Activated B cell treated with CpG ODN at 0.5 μM for 24 hours (primary cell): ENCODE measurements around the gene TPRA1. TPM values are rescaled to one million over a fixed set of nuclear protein-coding genes. Genes with fewer than 3 reads are reported as not detected.

Experiments
- ATAC-seq: fragments of 200-7000 bp; cut with Tn5 transposase; one replicate; pipeline ENCODE4 v1.10.0; 2021; ENCODE audit warnings: low read depth, mild to moderate bottlenecking, moderate library complexity
- CTCF ChIA-PET: fragments of 350-600 bp; sonication (Branson Sonifier 250); formaldehyde crosslinking; loops from one replicate; lab custom pipeline; 2021; ENCODE audit warnings: antibody characterized with exemption; lab: Charles Lee
- POLR2A ChIA-PET: fragments of 350-600 bp; sonication (Branson Sonifier 250); formaldehyde crosslinking; loops from one replicate; lab custom pipeline; 2021; ENCODE audit warnings: antibody characterized with exemption; lab: Charles Lee
- DNase-seq: peaks from one replicate; pipeline ENCODE4 v3.0.0; 2022
- H3K27ac Mint-ChIP-seq: one replicate; pipeline ENCODE4 v1.8.0; 2020; ENCODE audit warnings: mixed read lengths
- H3K27me3 Mint-ChIP-seq: one replicate; pipeline ENCODE4 v1.8.0; 2021; ENCODE audit warnings: mixed read lengths
- H3K36me3 Mint-ChIP-seq: one replicate; pipeline ENCODE4 v1.8.0; 2021; ENCODE audit warnings: low read depth, mixed read lengths
- H3K4me1 Mint-ChIP-seq: one replicate; pipeline ENCODE4 v1.8.0; 2021; ENCODE audit warnings: mixed read lengths
- H3K4me3 Mint-ChIP-seq: one replicate; pipeline ENCODE4 v1.8.0; 2020; ENCODE audit warnings: mild to moderate bottlenecking, mixed read lengths
- H3K9me3 Mint-ChIP-seq: one replicate; pipeline ENCODE4 v1.8.0; 2020; ENCODE audit warnings: mixed read lengths
- intact Hi-C: fragments of 100-400 bp; cut with micrococcal nuclease; formaldehyde crosslinking; loops from one replicate; pipeline ENCODE4 v1.15.1; 2024
- total RNA-seq: library from RNA; stranded (reverse); gene quantifications from 2 replicates; pipeline ENCODE4 v1.2.3, GENCODE V29; 2022
- TF ChIP-seq, protein P1 (sequence below): fragments of 200-600 bp; IDR thresholded peaks from one replicate; pipeline ENCODE4 v1.8.0; 2022; ENCODE audit warnings: antibody characterized with exemption, mild to moderate bottlenecking

The TPRA1 gene
- total RNA-seq, 1 donor from 2014 or later: 17.5 TPM

DNA sequence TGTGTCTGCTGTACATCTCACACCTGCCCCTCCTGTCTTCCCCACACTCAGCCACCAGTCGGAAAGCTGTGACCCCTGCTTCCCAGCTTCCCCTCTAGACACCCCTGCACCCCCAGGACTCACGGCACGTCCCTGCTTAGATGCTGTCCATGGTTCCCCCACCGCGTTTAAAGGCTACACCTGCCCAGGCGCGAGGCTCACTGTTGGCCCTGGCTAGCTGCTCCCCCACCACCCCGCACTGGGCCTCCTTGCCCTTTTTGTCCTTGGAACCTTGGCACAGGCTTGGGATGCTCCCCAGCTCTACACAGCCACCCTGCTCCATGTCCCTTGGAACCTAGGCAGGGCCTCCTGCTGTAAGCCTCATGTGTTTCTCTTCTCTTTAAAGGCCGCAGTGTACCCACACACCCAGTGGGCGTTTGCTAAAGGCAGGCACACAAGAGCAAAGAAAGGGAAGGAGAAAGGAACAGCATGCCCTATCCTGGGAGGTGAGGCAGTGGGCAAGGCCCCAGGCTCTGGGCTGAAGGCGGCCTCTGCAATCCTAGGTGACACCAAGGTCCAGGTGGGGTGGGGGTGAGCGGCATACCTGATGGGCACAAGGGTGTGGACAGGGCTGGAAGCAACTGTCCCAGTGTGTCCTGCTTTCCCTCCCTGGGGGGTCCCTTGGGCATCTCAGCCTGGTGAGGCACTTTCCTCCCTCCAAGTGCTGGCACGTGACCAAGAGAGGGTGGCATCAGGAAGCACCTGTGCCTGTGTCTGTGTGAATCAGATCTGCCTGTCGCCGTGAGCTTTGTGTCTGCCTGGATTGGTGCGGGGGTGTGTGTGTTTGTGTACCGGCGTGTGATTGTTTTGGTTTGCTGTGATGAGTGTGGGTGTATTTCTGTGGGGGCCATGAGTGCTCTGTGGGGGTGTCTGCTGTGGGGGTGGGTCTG is 54.4 kb downstream of the TPRA1 start:
- CTCF ChIA-PET: interaction anchor here (1.3 kb wide), 1 partner anchor 11 kb away, joined by 3 read pairs; no protein-coding TSS in a partner anchor
- TF ChIP-seq, protein P1, sequence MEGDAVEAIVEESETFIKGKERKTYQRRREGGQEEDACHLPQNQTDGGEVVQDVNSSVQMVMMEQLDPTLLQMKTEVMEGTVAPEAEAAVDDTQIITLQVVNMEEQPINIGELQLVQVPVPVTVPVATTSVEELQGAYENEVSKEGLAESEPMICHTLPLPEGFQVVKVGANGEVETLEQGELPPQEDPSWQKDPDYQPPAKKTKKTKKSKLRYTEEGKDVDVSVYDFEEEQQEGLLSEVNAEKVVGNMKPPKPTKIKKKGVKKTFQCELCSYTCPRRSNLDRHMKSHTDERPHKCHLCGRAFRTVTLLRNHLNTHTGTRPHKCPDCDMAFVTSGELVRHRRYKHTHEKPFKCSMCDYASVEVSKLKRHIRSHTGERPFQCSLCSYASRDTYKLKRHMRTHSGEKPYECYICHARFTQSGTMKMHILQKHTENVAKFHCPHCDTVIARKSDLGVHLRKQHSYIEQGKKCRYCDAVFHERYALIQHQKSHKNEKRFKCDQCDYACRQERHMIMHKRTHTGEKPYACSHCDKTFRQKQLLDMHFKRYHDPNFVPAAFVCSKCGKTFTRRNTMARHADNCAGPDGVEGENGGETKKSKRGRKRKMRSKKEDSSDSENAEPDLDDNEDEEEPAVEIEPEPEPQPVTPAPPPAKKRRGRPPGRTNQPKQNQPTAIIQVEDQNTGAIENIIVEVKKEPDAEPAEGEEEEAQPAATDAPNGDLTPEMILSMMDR: no peak
- POLR2A ChIA-PET: no interaction called here
- no peaks in the 10 kb centered on the region for H3K36me3 Mint-ChIP-seq
- no peak overlapping the region for H3K27ac Mint-ChIP-seq
- intact Hi-C loops: no loop called here
- peaks cover 3% of the 10 kb centered on the region for H3K4me1 Mint-ChIP-seq
- peaks cover 10% of the 10 kb centered on the region for H3K27me3 Mint-ChIP-seq
- no peak for DNase-seq
- no peak for ATAC-seq
- no peaks in the 10 kb centered on the region for H3K9me3 Mint-ChIP-seq
- H3K4me3 Mint-ChIP-seq: no peak overlapping the region

DNA sequence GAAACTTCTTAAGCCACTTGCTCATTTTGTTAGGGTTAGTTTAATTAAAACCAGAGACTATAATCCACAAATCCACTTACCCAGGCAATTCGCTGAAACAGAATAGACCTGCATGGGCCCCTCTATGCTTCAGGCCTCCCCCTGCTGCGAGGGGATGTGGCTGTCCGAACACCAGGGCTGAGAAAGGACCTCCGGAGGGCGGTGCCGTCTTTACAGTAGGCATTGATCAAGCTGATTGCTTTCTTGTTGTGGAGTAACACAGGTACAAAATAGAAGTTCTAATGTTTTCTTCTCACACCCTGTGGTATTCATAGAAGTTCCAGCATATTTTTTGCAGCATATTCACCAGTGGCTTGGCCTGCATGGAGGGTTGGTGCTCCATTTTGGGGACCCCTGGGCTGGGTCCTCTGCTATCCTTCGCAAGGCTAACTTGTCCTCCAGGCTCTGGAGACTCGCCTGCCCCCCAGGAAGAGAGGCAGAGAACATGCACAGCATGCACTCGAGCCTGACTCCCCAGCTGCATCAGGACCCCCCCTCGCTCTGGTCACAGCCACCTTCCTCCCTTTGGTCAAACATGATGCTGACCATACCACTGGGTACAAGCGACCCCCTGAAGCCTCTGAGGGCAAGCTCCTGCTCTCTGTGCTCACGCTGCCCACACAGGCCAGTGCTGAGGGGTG is 55.3 kb downstream of the TPRA1 start:
- TF ChIP-seq, protein P1: no peak
- Mint-ChIP-seq H3K9me3 (no peaks in the 10 kb centered on the region), H3K4me1 (peaks cover 3% of the 10 kb centered on the region), H3K36me3 (no peaks in the 10 kb centered on the region), H3K27ac (no peak overlapping the region), H3K4me3 (no peak overlapping the region), H3K27me3 (peaks cover 10% of the 10 kb centered on the region)
- DNase-seq: no peak
- intact Hi-C loops: no loop called here
- CTCF ChIA-PET: no interaction called here
- no peak for ATAC-seq
- POLR2A ChIA-PET: no interaction called here

DNA sequence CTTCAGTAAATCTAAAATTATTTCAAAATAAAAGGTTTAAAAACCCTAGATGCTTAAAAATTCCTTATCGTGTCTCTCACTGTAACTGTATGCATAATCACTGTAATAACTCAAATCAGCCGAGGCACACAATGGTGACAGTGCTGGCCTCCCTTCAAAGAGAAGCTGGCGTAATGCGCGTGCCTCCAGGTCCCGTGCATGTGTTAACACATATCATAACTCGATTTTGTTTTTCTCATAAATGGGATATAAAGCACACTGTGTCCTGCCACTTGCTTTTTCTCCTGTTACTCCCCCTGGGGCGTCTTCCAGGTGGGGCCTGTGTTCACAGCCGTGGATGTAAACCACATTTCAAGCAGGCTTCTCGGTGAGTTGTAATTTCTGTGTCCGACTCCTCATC is 56.0 kb downstream of the TPRA1 start:
- no peaks in the 10 kb centered on the region for H3K9me3 Mint-ChIP-seq
- no peak for ATAC-seq
- no peaks in the 10 kb centered on the region for H3K36me3 Mint-ChIP-seq
- peaks cover 3% of the 10 kb centered on the region for H3K4me1 Mint-ChIP-seq
- no peak overlapping the region for H3K4me3 Mint-ChIP-seq
- ChIA-PET CTCF (no interaction called here), POLR2A (no interaction called here)
- TF ChIP-seq, protein P1: no peak
- no peak overlapping the region for H3K27ac Mint-ChIP-seq
- H3K27me3 Mint-ChIP-seq: peaks cover 10% of the 10 kb centered on the region
- no peak for DNase-seq
- intact Hi-C loops: no loop called here

DNA sequence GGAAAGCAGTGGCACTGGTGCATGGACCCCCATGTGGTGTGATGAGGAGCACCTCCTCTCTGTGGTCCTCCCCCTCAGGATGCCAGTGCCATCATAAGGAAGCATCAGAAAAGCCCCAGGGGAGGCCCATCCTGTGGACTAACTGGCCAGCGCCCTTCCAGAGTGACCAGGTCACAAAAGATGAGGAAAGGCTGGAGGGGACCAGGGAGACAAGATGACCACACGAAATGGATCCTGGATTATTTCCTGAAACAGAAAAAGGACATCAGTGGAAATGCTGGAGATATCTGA is 56.4 kb downstream of the TPRA1 start:
- H3K27me3 Mint-ChIP-seq: peaks cover 10% of the 10 kb centered on the region
- TF ChIP-seq, protein P1: no peak
- no peak for ATAC-seq
- H3K4me3 Mint-ChIP-seq: no peak overlapping the region
- H3K36me3 Mint-ChIP-seq: no peaks in the 10 kb centered on the region
- POLR2A ChIA-PET: no interaction called here
- intact Hi-C loops: no loop called here
- peaks cover 3% of the 10 kb centered on the region for H3K4me1 Mint-ChIP-seq
- CTCF ChIA-PET: no interaction called here
- H3K9me3 Mint-ChIP-seq: no peaks in the 10 kb centered on the region
- no peak overlapping the region for H3K27ac Mint-ChIP-seq
- DNase-seq: no peak

DNA sequence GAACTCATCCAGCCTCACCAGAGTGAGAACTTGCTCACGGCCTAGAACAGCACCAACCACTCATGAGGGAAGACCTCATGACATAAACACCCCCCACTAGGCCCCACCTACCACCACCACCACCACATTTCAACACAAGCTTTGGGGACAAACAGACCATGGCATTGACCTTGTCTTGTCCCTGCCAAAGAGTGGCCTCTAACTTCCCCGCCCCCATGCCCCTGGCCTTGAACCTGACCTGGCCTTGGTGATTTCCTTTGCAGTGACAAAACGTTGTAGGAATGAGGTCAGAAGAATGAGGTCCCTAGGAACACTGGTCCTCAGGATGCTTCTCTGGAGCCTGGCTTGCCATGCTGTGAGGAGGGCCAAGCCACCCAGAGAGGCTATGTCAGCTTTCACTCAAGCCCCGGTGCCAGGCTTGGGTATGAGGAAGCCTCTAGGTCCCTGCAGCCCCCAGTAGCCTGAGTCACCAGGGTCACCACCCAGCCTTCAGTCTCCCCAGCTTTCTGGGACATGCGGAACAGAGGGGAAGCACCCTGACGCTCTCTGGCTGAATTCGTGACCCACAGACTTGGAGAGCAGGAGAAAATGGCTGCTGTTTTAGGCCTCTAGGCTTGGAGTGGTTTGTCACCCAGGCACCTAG is 57.9 kb downstream of the TPRA1 start:
- no peaks in the 10 kb centered on the region for H3K9me3 Mint-ChIP-seq
- H3K36me3 Mint-ChIP-seq: no peaks in the 10 kb centered on the region
- peaks cover 3% of the 10 kb centered on the region for H3K4me1 Mint-ChIP-seq
- ATAC-seq (no peak), DNase-seq (no peak)
- intact Hi-C loops: no loop called here
- no peak overlapping the region for H3K27ac Mint-ChIP-seq
- no peak overlapping the region for H3K4me3 Mint-ChIP-seq
- CTCF ChIA-PET: no interaction called here
- TF ChIP-seq, protein P1: no peak
- POLR2A ChIA-PET: interaction anchor here (0.8 kb wide), 1 partner anchor 778 kb away, joined by 3 read pairs; no protein-coding TSS in a partner anchor
- H3K27me3 Mint-ChIP-seq: peaks cover 7% of the 10 kb centered on the region
